ENCODE measurements around the gene RBFOX2.

RBFOX2 gene

GRCh38 chr22:35879351-35879750 lies 149.3 kb downstream of the RBFOX2 start:
- H3K27ac ChIP-seq, result no peak overlapping the region
- no peak for TF ChIP-seq CTCF (conservative IDR thresholded peaks at IDR 0.05)

- TF ChIP-seq CTCF (conservative IDR thresholded peaks at IDR 0.05), result no peak
- H3K27ac ChIP-seq, result no peak overlapping the region
Observed at GRCh38 chr22:35873426-35873825, 155.2 kb downstream of the RBFOX2 start.

GRCh38 chr22:35872451-35872850 lies 156.2 kb downstream of the RBFOX2 start:
- H3K27ac ChIP-seq, result no peak overlapping the region
- TF ChIP-seq CTCF (conservative IDR thresholded peaks at IDR 0.05), result no peak

- H3K27ac ChIP-seq, result no peak overlapping the region
- TF ChIP-seq CTCF (conservative IDR thresholded peaks at IDR 0.05), result no peak
Observed at GRCh38 chr22:35870517-35871293, 157.9 kb downstream of the RBFOX2 start.

- no peak overlapping the region for H3K27ac ChIP-seq
- TF ChIP-seq CTCF (conservative IDR thresholded peaks at IDR 0.05), result no peak
Observed at GRCh38 chr22:35868938-35869337, 159.7 kb downstream of the RBFOX2 start.

- no peak for TF ChIP-seq CTCF (conservative IDR thresholded peaks at IDR 0.05)
- H3K27ac ChIP-seq, result no peak overlapping the region
Observed at GRCh38 chr22:35866651-35867050, 162.0 kb downstream of the RBFOX2 start.

- no peak for TF ChIP-seq CTCF (conservative IDR thresholded peaks at IDR 0.05)
Observed at GRCh38 chr22:35864545-35865165, 164.0 kb downstream of the RBFOX2 start.

More at GRCh38 chr22:35864545-35865165, 164.0 kb downstream of the RBFOX2 start:
- no peak overlapping the region for H3K27ac ChIP-seq
